ENCODE measurements around the gene XRCC1. TPM values are rescaled to one million over a fixed set of nuclear protein-coding genes. Genes with fewer than 3 reads are reported as not detected.

The XRCC1 gene
- total RNA-seq, 1 experiment from 2014 or later, result 56.8 TPM

DNA sequence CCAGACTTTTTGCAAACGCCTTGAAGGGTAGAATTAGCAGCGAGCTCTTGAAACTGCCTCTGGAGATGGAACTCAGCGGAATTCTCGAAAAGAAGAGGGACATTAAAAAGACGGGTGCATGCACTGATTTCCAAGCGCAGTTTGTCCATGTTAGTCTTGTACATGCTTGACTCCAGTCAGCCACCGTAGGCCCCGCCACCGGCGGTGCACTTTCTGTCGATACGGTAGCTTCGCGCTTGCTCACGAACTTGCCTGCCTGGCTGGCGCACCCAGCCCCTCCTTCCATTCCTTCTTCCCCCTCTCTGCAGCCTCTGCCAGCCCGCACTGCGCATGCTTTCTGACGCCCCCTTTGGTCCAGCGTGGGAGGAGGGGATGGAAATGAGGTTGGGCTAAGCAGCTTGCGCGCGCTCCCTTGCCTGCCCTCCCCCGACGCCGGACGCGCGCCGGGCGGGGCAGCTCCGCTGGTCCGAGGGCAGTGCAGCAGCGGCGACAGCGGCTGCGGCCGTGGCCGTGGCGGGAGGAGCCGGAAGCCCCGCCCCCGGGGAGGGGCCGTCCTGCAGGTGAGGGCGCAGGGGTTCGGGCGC, 42.3 kb downstream of the XRCC1 start, which contains the start of gene ZNF575:
Gene ZNF575, plus strand, starts transcription at position 227 of the 584 bp plus-strand sequence. CDS start 1,235 bp downstream, outside the sequence.
- no peak for TF ChIP-seq CTCF (IDR thresholded peaks at IDR 0.05; ENCODE audit: unreplicated experiment)
- H3K36me3 Mint-ChIP-seq (ENCODE audit: insufficient read depth, unreplicated experiment), result peaks cover 31% of the 10 kb centered on the region
- H3K27ac Mint-ChIP-seq (ENCODE audit: unreplicated experiment), result peak within 1 kb of the TSS; percentile 68
- peak; percentile 96 for DNase-seq
- H3K9me3 Mint-ChIP-seq (ENCODE audit: low read depth, unreplicated experiment), result no peaks in the 10 kb centered on the region
- H3K4me3 Mint-ChIP-seq (ENCODE audit: low read depth, unreplicated experiment), result peak within 1 kb of the TSS; percentile 79
- BruUV-seq (replicated peaks), result no TSS peak
- CTCF ChIA-PET, result interaction anchor here (0.6 to 1.7 kb wide), 8 partner anchors 14 to 1147 kb away, joined by 3 to 13 read pairs (median 4); no protein-coding TSS in a partner anchor
- no peaks in the 10 kb centered on the region for H3K4me1 Mint-ChIP-seq (ENCODE audit: low read depth, unreplicated experiment)
- intact Hi-C loops (cut with micrococcal nuclease; ENCODE audit: unreplicated experiment), result no loop called here
- no peaks in the 10 kb centered on the region for H3K27me3 Mint-ChIP-seq (ENCODE audit: unreplicated experiment)

GRCh38 chr19:43532571-43532961, 42.8 kb downstream of the XRCC1 start:
- CTCF ChIA-PET, result interaction anchor here (0.6 to 1.7 kb wide), 7 partner anchors 13 to 1147 kb away, joined by 3 to 13 read pairs (median 4); no protein-coding TSS in a partner anchor
- Mint-ChIP-seq H3K4me1 (ENCODE audit: low read depth, unreplicated experiment) (no peaks in the 10 kb centered on the region), H3K27me3 (ENCODE audit: unreplicated experiment) (no peaks in the 10 kb centered on the region), H3K4me3 (ENCODE audit: low read depth, unreplicated experiment) (peak overlapping the region; percentile 79), H3K27ac (ENCODE audit: unreplicated experiment) (peak overlapping the region; percentile 68), H3K36me3 (ENCODE audit: insufficient read depth, unreplicated experiment) (peaks cover 33% of the 10 kb centered on the region), H3K9me3 (ENCODE audit: low read depth, unreplicated experiment) (no peaks in the 10 kb centered on the region)
- no TSS peak for BruUV-seq (replicated peaks)
- TF ChIP-seq CTCF (IDR thresholded peaks at IDR 0.05; ENCODE audit: unreplicated experiment), result no peak
- intact Hi-C loops (cut with micrococcal nuclease; ENCODE audit: unreplicated experiment), result no loop called here
- DNase-seq, result peak; percentile 65

- Mint-ChIP-seq H3K4me1 (ENCODE audit: low read depth, unreplicated experiment) (peaks cover 14% of the 10 kb centered on the region), H3K27me3 (ENCODE audit: unreplicated experiment) (no peaks in the 10 kb centered on the region), H3K4me3 (ENCODE audit: low read depth, unreplicated experiment) (peak overlapping the region; percentile 96), H3K9me3 (ENCODE audit: low read depth, unreplicated experiment) (no peaks in the 10 kb centered on the region), H3K36me3 (ENCODE audit: insufficient read depth, unreplicated experiment) (peaks cover 40% of the 10 kb centered on the region), H3K27ac (ENCODE audit: unreplicated experiment) (peak overlapping the region; percentile 79)
- no TSS peak for BruUV-seq (replicated peaks)
- CTCF ChIA-PET, result interaction anchor here (0.6 to 0.7 kb wide), 4 partner anchors 29 to 237 kb away, joined by 3 to 4 read pairs (median 3); no protein-coding TSS in a partner anchor
- no peak for DNase-seq
- TF ChIP-seq CTCF (IDR thresholded peaks at IDR 0.05; ENCODE audit: unreplicated experiment), result no peak
- intact Hi-C loops (cut with micrococcal nuclease; ENCODE audit: unreplicated experiment), result no loop called here
Observed at GRCh38 chr19:43527860-43528622, 47.3 kb downstream of the XRCC1 start.

- TF ChIP-seq CTCF (IDR thresholded peaks at IDR 0.05; ENCODE audit: unreplicated experiment), result no peak
- CTCF ChIA-PET, result interaction anchor here (1.3 kb wide), 1 partner anchor 80 kb away, joined by 5 read pairs; no protein-coding TSS in a partner anchor
- Mint-ChIP-seq H3K9me3 (ENCODE audit: low read depth, unreplicated experiment) (no peaks in the 10 kb centered on the region), H3K27ac (ENCODE audit: unreplicated experiment) (peak within 1 kb of the TSS; percentile 79), H3K36me3 (ENCODE audit: insufficient read depth, unreplicated experiment) (peaks cover 32% of the 10 kb centered on the region), H3K4me1 (ENCODE audit: low read depth, unreplicated experiment) (peaks cover 19% of the 10 kb centered on the region), H3K4me3 (ENCODE audit: low read depth, unreplicated experiment) (peak within 1 kb of the TSS; percentile 96), H3K27me3 (ENCODE audit: unreplicated experiment) (no peaks in the 10 kb centered on the region)
- intact Hi-C loops (cut with micrococcal nuclease; ENCODE audit: unreplicated experiment), result no loop called here
- no TSS peak for BruUV-seq (replicated peaks)
- peak; percentile 86 for DNase-seq
Observed at GRCh38 chr19:43526884-43527859, 48.2 kb downstream of the XRCC1 start, which contains the start of gene ETHE1. Gene ETHE1 (minus strand): TSS chr19:43527201. CDS start chr19:43527177, 24 bp downstream.
